IPS-15b (cell line): ENCODE data around the gene DGKD.
A peak's percentile ranks its signal among the peaks of the same experiment; 100 is the strongest.

Experiments
- H3K27me3 ChIP-seq: one replicate; pipeline ENCODE4 v1.6.1; 2013; ENCODE audit warnings: low read length; ENCODE audit not compliant: control insufficient read depth, insufficient read depth
- H3K36me3 ChIP-seq: one replicate; pipeline ENCODE4 v1.6.1; 2013; ENCODE audit warnings: low read length; ENCODE audit not compliant: control insufficient read depth, insufficient read depth
- H3K4me1 ChIP-seq: one replicate; pipeline ENCODE4 v1.6.1; 2013; ENCODE audit warnings: mild to moderate bottlenecking, low read length; ENCODE audit not compliant: control insufficient read depth, insufficient read depth
- H3K4me3 ChIP-seq: one replicate; pipeline ENCODE4 v1.5.1; 2013; ENCODE audit warnings: low read depth, low read length
- H3K9ac ChIP-seq: one replicate; pipeline ENCODE4 v1.6.1; 2013; ENCODE audit warnings: low read depth, mild to moderate bottlenecking, low read length
- H3K9me3 ChIP-seq: one replicate; pipeline ENCODE4 v1.6.1; 2013; ENCODE audit warnings: mild to moderate bottlenecking, low read length; ENCODE audit not compliant: control insufficient read depth, insufficient read depth

DGKD gene

GRCh38 chr2:233341296-233341695 lies 13.0 kb upstream of the DGKD start:
- H3K9me3 ChIP-seq, result no peaks in the 10 kb centered on the region
- no peaks in the 10 kb centered on the region for H3K36me3 ChIP-seq
- no peak overlapping the region for H3K4me3 ChIP-seq
- H3K4me1 ChIP-seq, result no peaks in the 10 kb centered on the region
- H3K27me3 ChIP-seq, result peaks cover 7% of the 10 kb centered on the region
- no peak overlapping the region for H3K9ac ChIP-seq

DNA sequence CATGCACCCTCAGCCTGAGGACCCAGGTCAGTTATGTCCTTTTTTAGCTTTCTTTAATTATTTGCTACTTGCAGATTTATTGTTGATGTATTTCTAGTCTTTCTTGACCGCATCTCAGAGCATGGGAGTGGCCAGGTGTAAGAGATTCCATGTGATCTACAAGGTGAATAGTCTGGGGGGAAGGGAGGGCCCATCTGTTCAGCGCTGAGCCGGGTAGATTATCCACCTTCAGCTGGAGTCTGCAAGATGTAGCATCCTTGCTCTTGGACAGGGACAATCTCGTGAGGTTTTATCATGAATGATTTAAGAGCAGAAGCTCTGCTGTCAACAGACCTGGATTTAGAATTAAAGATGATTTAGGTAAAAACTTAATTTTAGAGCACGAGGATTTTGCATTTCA lies 12.0 kb upstream of the DGKD start:
- no peaks in the 10 kb centered on the region for H3K4me1 ChIP-seq
- H3K27me3 ChIP-seq, result peaks cover 5% of the 10 kb centered on the region
- no peaks in the 10 kb centered on the region for H3K9me3 ChIP-seq
- H3K36me3 ChIP-seq, result no peaks in the 10 kb centered on the region
- H3K9ac ChIP-seq, result no peak overlapping the region
- H3K4me3 ChIP-seq, result no peak overlapping the region

- Histone ChIP-seq H3K4me1 (no peaks in the 10 kb centered on the region), H3K36me3 (no peaks in the 10 kb centered on the region), H3K9ac (no peak overlapping the region), H3K27me3 (peaks cover 5% of the 10 kb centered on the region), H3K9me3 (no peaks in the 10 kb centered on the region), H3K4me3 (no peak overlapping the region)
Measured at GRCh38 chr2:233343171-233343705, 11.1 kb upstream of the DGKD start.

- Histone ChIP-seq H3K9me3 (no peaks in the 10 kb centered on the region), H3K4me3 (no peak overlapping the region), H3K36me3 (no peaks in the 10 kb centered on the region), H3K4me1 (peaks cover 2% of the 10 kb centered on the region), H3K27me3 (no peaks in the 10 kb centered on the region), H3K9ac (no peak overlapping the region)
Measured at GRCh38 chr2:233346376-233346775, 7.9 kb upstream of the DGKD start.

GRCh38 chr2:233346930-233347329 lies 7.4 kb upstream of the DGKD start:
- Histone ChIP-seq H3K4me3 (no peak overlapping the region), H3K27me3 (no peaks in the 10 kb centered on the region), H3K9me3 (no peaks in the 10 kb centered on the region), H3K9ac (no peak overlapping the region), H3K36me3 (no peaks in the 10 kb centered on the region), H3K4me1 (peaks cover 2% of the 10 kb centered on the region)

GRCh38 chr2:233349005-233349998 lies 5.0 kb upstream of the DGKD start:
- no peak overlapping the region for H3K4me3 ChIP-seq
- H3K9me3 ChIP-seq, result no peaks in the 10 kb centered on the region
- H3K9ac ChIP-seq, result no peak overlapping the region
- H3K36me3 ChIP-seq, result no peaks in the 10 kb centered on the region
- H3K4me1 ChIP-seq, result peaks cover 2% of the 10 kb centered on the region
- peaks cover 17% of the 10 kb centered on the region for H3K27me3 ChIP-seq

DNA sequence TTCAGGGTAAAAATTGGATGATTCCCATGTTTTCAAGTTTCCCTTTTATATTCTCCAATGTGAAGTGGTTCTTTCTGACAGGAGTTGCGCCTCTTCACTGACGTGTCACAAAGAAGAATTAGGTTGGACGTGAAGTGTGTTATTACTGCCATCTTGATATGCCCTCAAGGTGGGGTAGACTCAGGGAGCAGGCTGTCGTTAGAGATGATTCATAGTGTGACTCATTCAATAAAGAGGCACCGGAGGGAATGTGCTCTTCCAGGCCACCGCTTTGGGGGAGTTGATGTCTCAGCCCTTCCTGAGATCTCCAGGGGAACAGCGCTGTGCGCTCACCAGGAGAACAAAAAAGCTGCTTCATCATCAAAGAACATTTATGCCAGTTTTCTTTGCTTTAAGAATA lies 3.6 kb upstream of the DGKD start:
- H3K9ac ChIP-seq, result no peak overlapping the region
- no peaks in the 10 kb centered on the region for H3K36me3 ChIP-seq
- no peaks in the 10 kb centered on the region for H3K9me3 ChIP-seq
- H3K4me1 ChIP-seq, result peaks cover 2% of the 10 kb centered on the region
- peaks cover 25% of the 10 kb centered on the region for H3K27me3 ChIP-seq
- no peak overlapping the region for H3K4me3 ChIP-seq

DNA sequence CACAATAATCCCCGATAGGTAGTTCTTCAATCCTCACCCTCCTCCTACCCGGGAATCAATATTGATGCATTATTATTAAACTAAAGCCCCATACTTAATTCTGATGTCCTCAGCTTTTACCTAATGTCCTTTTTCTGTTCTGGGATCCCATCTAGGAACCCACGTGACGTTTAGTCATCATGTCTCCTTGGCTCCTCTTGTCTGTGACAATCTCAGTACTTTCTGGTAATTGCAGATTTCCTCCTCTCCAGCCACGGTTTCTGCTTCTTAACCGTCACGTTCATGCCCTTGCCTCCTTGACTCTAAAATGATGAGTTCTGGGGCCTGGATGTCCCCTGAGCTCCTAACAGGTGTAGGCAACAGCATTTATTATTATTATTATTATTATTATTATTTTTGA lies 2.9 kb upstream of the DGKD start:
- H3K36me3 ChIP-seq, result no peaks in the 10 kb centered on the region
- H3K27me3 ChIP-seq, result peaks cover 32% of the 10 kb centered on the region
- H3K4me1 ChIP-seq, result peaks cover 2% of the 10 kb centered on the region
- no peaks in the 10 kb centered on the region for H3K9me3 ChIP-seq
- no peak overlapping the region for H3K4me3 ChIP-seq
- H3K9ac ChIP-seq, result no peak overlapping the region

DNA sequence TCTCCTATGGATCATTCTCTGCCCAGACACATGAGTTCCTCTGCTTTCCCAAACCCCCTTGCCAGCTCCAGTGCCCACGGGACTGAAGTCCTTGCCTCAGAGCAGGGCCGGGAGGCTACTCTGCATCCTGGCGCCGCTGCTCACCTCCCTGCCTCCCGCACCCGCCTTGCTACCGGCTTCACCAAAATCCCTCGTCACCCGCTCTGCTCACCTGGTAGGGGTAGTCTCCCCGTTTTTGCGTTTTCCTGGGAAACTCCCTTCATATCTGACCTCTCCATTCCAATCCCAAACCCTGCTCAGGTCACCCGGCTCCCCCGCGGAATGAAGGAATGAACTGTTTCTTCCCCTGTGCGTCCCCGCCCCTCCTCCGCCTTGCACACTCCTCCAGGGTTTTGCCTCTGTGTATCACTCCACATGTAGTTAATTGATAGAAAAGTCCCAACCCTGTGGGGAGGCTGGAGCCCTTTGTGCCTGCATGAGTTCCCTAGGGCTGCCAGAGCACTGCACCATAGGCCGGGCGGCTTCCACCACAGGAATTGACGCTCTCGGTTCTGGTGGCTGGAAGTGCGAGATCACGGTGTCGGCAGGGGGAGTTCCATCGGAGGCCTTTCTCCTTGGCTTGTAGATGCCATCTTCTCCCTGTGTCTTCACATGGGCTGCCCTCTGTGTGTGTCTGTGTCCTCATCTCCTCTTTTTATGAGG lies 2.0 kb upstream of the DGKD start:
- no peaks in the 10 kb centered on the region for H3K36me3 ChIP-seq
- no peak overlapping the region for H3K9ac ChIP-seq
- peaks cover 2% of the 10 kb centered on the region for H3K4me1 ChIP-seq
- no peak overlapping the region for H3K4me3 ChIP-seq
- H3K9me3 ChIP-seq, result no peaks in the 10 kb centered on the region
- peaks cover 35% of the 10 kb centered on the region for H3K27me3 ChIP-seq

- Histone ChIP-seq H3K4me1 (peaks cover 2% of the 10 kb centered on the region), H3K4me3 (peak overlapping the region; percentile 63), H3K27me3 (peaks cover 35% of the 10 kb centered on the region)
Measured at GRCh38 chr2:233353101-233353768, 1.1 kb upstream of the DGKD start.

GRCh38 chr2:233354500-233354924 lies 218 bp downstream of the DGKD start:
- Histone ChIP-seq H3K36me3 (no peaks in the 10 kb centered on the region), H3K9ac (no peak overlapping the region), H3K9me3 (no peaks in the 10 kb centered on the region), H3K4me1 (no peaks in the 10 kb centered on the region), H3K27me3 (peaks cover 35% of the 10 kb centered on the region), H3K4me3 (peak overlapping the region; percentile 75)

More at GRCh38 chr2:233353101-233353768, 1.1 kb upstream of the DGKD start:
- no peaks in the 10 kb centered on the region for H3K36me3 ChIP-seq
- no peaks in the 10 kb centered on the region for H3K9me3 ChIP-seq
- H3K9ac ChIP-seq, result no peak overlapping the region
